ENCODE data around the gene ATL3.

DNA sequence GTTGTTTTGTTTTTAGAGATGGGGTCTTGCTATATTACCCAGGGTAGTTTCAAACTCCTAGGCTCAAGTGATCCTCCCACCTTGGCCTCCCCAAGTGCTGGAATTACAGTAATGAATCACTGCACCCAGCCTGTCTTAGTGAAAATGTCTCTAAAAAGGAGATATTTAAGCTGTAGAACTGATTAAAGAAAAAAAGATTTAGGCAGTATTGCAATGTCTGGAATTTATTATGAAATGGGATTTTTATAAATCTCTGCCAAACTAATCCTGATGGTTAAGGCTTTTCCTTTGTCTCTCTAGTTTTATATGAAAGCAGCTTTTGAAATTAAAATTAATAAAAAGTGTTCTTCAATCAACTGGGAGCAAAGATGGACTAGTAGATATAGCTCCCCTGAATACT is 59.0 kb downstream of the ATL3 start:
- TF ChIP-seq POLR2A (IDR thresholded peaks at IDR 0.05; ENCODE audit: borderline replicate concordance, extremely low read depth, insufficient read depth, insufficient read length) (no peak), CEBPB (IDR thresholded peaks at IDR 0.05; ENCODE audit: low read depth) (no peak), ZFX (IDR thresholded peaks at IDR 0.05) (no peak), POLR2AphosphoS5 (IDR thresholded peaks at IDR 0.05; ENCODE audit: low read depth, low read length) (no peak)
- TF ChIP-seq, protein P1, sequence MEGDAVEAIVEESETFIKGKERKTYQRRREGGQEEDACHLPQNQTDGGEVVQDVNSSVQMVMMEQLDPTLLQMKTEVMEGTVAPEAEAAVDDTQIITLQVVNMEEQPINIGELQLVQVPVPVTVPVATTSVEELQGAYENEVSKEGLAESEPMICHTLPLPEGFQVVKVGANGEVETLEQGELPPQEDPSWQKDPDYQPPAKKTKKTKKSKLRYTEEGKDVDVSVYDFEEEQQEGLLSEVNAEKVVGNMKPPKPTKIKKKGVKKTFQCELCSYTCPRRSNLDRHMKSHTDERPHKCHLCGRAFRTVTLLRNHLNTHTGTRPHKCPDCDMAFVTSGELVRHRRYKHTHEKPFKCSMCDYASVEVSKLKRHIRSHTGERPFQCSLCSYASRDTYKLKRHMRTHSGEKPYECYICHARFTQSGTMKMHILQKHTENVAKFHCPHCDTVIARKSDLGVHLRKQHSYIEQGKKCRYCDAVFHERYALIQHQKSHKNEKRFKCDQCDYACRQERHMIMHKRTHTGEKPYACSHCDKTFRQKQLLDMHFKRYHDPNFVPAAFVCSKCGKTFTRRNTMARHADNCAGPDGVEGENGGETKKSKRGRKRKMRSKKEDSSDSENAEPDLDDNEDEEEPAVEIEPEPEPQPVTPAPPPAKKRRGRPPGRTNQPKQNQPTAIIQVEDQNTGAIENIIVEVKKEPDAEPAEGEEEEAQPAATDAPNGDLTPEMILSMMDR (IDR thresholded peaks at IDR 0.05 in 2 of 3, conservative IDR thresholded peaks at IDR 0.05 in 1 of 3; ENCODE audit: borderline replicate concordance in 1 of 3, insufficient read depth in 1 of 3, low read depth in 2 of 3, low read length in 2 of 3), result no peak
